PC-9 (cell line): ENCODE data around the gene RAB29. TPM values are rescaled to one million over a fixed set of nuclear protein-coding genes. Genes with fewer than 3 reads are reported as not detected.

Experiments
- BruUV-seq: library from RNA; stranded (reverse); fragments of 400-500 nt; replicated peaks from 2 replicates; lab custom pipeline; 2021; lab: Mats Ljungman, UMichigan
- CTCF ChIA-PET: fragments of 300-600 bp; sonication (Branson Sonifier 250); formaldehyde crosslinking; loops from one replicate; lab custom pipeline; 2022; ENCODE audit warnings: antibody characterized with exemption; lab: Charles Lee
- POLR2A ChIA-PET: fragments of 300-600 bp; sonication (Branson Sonifier 250); formaldehyde crosslinking; loops from one replicate; lab custom pipeline; 2022; ENCODE audit warnings: antibody characterized with exemption; ENCODE audit not compliant: unreplicated experiment; lab: Charles Lee
- DNase-seq, 2 experiments: peaks; one replicate each; pipeline versions ENCODE4 v3.0.0 to v3.0.0-alpha.2; 2015 to 2022; ENCODE audit warnings: mixed read lengths in 1 of 2
- H2AFZ ChIP-seq: fragments of 200-600 bp; sonication (generic); 2 replicates; pipeline ENCODE4 v1.8.1; 2017; ENCODE audit warnings: antibody characterized with exemption
- H3F3A ChIP-seq: fragments of 200-600 bp; sonication (generic); 2 replicates; pipeline ENCODE4 v1.8.1; 2017; ENCODE audit warnings: antibody characterized with exemption, mild to moderate bottlenecking, low read depth; ENCODE audit not compliant: insufficient read depth
- H3K27ac ChIP-seq: fragments of 200-600 bp; sonication (generic); 2 replicates; pipeline ENCODE4 v1.6.1; 2016; ENCODE audit warnings: mixed run types
- H3K27me3 ChIP-seq: fragments of 200-600 bp; sonication (generic); 2 replicates; pipeline ENCODE4 v1.6.1; 2016; ENCODE audit warnings: low read depth, mixed run types; ENCODE audit not compliant: insufficient read depth
- H3K36me3 ChIP-seq: fragments of 200-600 bp; sonication (generic); 2 replicates; pipeline ENCODE4 v1.6.1; 2016; ENCODE audit warnings: low read depth, mixed run types
- H3K4me1 ChIP-seq: fragments of 200-600 bp; sonication (generic); replicated peaks from 2 replicates; pipeline ENCODE4 v1.6.1; 2016; ENCODE audit warnings: mixed run types; ENCODE audit not compliant: insufficient read depth
- H3K4me2 ChIP-seq: fragments of 200-600 bp; sonication (generic); 2 replicates; pipeline ENCODE4 v1.6.1; 2017; ENCODE audit warnings: mixed run types
- H3K4me3 ChIP-seq: fragments of 200-600 bp; sonication (generic); 2 replicates; pipeline ENCODE4 v1.6.1; 2016; ENCODE audit warnings: mixed run types
- H3K79me2 ChIP-seq: fragments of 200-600 bp; sonication (generic); 2 replicates; pipeline ENCODE4 v1.6.1; 2017; ENCODE audit warnings: low read depth, mixed run types
- H3K9me2 ChIP-seq: fragments of 200-600 bp; sonication (generic); 2 replicates; pipeline ENCODE4 v1.8.1; 2017; ENCODE audit warnings: mild to moderate bottlenecking; ENCODE audit not compliant: insufficient read depth
- H3K9me3 ChIP-seq: fragments of 200-600 bp; sonication (generic); 2 replicates; pipeline ENCODE4 v1.8.1; 2016; ENCODE audit warnings: low read depth; ENCODE audit not compliant: insufficient read depth
- H4K20me1 ChIP-seq: fragments of 200-600 bp; sonication (generic); 2 replicates; pipeline ENCODE4 v1.8.1; 2017; ENCODE audit not compliant: insufficient read depth
- EZH2 ChIP-seq: fragments of 200-600 bp; sonication (generic); IDR thresholded peaks from 2 replicates; pipeline ENCODE4 v1.8.0; 2017; ENCODE audit warnings: antibody characterized with exemption, low read depth
- intact Hi-C: fragments of 100-400 bp; cut with micrococcal nuclease; formaldehyde crosslinking; loops from one replicate; pipeline ENCODE4 v1.10.0; 2022; ENCODE audit not compliant: unreplicated experiment
- total RNA-seq: library from RNA; stranded (reverse); gene quantifications from 2 replicates; pipeline ENCODE4 v1.2.3, GENCODE V29; 2021
- TF ChIP-seq, protein P1 (sequence below): fragments of 200-600 bp; sonication (generic); conservative IDR thresholded peaks from 2 replicates; pipeline ENCODE4 v1.6.1; 2017; ENCODE audit warnings: mixed run types, antibody characterized with exemption, mild to moderate bottlenecking, moderate library complexity

RAB29 gene
- total RNA-seq, 1 experiment from 2014 or later: 10.4 TPM

DNA sequence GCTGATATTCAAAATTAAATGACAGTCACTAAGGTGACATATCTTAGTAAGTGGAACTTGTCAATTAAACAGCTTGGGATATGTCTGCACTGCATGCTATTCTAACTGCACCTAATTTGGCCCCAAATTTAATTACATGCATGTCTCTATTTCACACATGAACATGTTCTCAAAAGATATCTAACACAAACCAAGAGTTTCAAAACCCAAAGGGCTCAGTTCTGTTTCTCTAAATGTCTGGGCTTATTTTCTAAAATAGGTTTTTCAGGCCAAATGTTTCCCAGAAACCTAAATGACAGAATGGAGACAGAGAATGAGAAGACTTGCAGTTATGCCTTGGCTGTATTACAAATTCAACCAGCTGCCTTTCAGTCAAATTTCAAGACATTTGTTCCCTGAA is 11.3 kb downstream of the RAB29 start:
- H3K79me2 ChIP-seq: no peaks in the 10 kb centered on the region
- H2AFZ ChIP-seq: no peak overlapping the region
- H3K27ac ChIP-seq: no peak overlapping the region
- intact Hi-C loops: no loop called here
- H3K9me2 ChIP-seq: no peaks in the 10 kb centered on the region
- CTCF ChIA-PET: no interaction called here
- H3K4me3 ChIP-seq: no peak overlapping the region
- no peaks in the 10 kb centered on the region for H3K27me3 ChIP-seq
- TF ChIP-seq, protein P1, sequence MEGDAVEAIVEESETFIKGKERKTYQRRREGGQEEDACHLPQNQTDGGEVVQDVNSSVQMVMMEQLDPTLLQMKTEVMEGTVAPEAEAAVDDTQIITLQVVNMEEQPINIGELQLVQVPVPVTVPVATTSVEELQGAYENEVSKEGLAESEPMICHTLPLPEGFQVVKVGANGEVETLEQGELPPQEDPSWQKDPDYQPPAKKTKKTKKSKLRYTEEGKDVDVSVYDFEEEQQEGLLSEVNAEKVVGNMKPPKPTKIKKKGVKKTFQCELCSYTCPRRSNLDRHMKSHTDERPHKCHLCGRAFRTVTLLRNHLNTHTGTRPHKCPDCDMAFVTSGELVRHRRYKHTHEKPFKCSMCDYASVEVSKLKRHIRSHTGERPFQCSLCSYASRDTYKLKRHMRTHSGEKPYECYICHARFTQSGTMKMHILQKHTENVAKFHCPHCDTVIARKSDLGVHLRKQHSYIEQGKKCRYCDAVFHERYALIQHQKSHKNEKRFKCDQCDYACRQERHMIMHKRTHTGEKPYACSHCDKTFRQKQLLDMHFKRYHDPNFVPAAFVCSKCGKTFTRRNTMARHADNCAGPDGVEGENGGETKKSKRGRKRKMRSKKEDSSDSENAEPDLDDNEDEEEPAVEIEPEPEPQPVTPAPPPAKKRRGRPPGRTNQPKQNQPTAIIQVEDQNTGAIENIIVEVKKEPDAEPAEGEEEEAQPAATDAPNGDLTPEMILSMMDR: no peak
- TF ChIP-seq EZH2: no peak
- no peak overlapping the region for H3K4me2 ChIP-seq
- no peak for DNase-seq
- BruUV-seq: no TSS peak
- H3K9me3 ChIP-seq: no peaks in the 10 kb centered on the region
- no peaks in the 10 kb centered on the region for H4K20me1 ChIP-seq
- H3F3A ChIP-seq: no peaks in the 10 kb centered on the region; the same call in 1 of the 2 replicates
- no peaks in the 10 kb centered on the region for H3K36me3 ChIP-seq
- H3K4me1 ChIP-seq: no peaks in the 10 kb centered on the region; the same call in 1 of the 2 replicates
- POLR2A ChIA-PET: no interaction called here

DNA sequence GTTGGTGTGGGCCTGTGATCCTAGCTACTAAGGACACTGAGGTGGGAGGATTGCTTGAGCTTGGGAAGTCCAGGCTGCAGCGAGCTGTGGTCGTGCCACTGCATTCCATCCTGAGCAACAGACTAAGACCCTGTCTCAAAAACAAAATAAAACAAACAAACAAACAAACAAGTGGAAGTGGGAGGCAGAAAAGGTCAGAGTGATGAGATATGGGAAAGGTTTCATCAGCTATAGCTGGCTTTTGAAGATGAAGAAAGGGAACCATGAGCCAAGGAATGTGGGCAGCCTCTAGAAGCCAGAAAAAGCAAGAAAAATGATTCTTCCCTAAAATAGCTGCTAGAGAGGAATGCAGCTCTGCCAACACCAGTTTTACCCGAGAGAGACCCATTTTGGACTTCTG is 14.7 kb downstream of the RAB29 start:
- H3K36me3 ChIP-seq: no peaks in the 10 kb centered on the region
- TF ChIP-seq EZH2: no peak
- TF ChIP-seq, protein P1: no peak
- POLR2A ChIA-PET: no interaction called here

DNA sequence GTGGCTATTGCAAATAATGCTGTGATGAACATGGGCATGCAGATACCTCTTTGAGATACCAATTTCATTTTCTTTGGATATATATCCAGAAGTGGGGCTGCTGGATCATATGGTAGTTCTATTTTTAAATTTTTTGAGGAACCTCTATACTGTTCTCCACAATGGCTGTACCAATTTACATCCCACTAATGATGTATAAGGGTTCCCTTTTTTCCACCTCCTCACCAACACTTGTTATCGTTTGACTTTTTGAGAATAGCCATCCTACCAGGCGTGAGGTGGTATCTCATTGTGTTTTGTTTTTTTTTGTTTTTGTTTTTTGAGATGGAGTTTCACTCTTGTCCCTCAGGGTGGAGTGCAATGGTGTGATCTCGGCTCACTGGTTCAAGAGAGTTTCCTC is 18.7 kb downstream of the RAB29 start:
- DNase-seq: no peak
- no peaks in the 10 kb centered on the region for H3K36me3 ChIP-seq
- no peaks in the 10 kb centered on the region for H3F3A ChIP-seq
- H3K9me3 ChIP-seq: no peaks in the 10 kb centered on the region
- TF ChIP-seq EZH2: no peak
- TF ChIP-seq, protein P1: no peak
- H3K4me1 ChIP-seq: no peaks in the 10 kb centered on the region
- no peak overlapping the region for H2AFZ ChIP-seq
- H3K9me2 ChIP-seq: no peaks in the 10 kb centered on the region
- POLR2A ChIA-PET: no interaction called here
- no peaks in the 10 kb centered on the region for H3K79me2 ChIP-seq
- BruUV-seq: no TSS peak
- H3K27me3 ChIP-seq: no peaks in the 10 kb centered on the region
- H3K4me2 ChIP-seq: no peak overlapping the region
- intact Hi-C loops: no loop called here
- no peak overlapping the region for H3K27ac ChIP-seq
- no peak overlapping the region for H3K4me3 ChIP-seq
- no peaks in the 10 kb centered on the region for H4K20me1 ChIP-seq
- CTCF ChIA-PET: no interaction called here

More for the DNA sequence above, 14.7 kb downstream of the RAB29 start:
- Histone ChIP-seq H3K9me3 (no peaks in the 10 kb centered on the region), H3K9me2 (no peaks in the 10 kb centered on the region), H3K4me2 (no peak overlapping the region), H3K27ac (no peak overlapping the region), H3F3A (no peaks in the 10 kb centered on the region), H3K79me2 (no peaks in the 10 kb centered on the region), H3K4me3 (no peak overlapping the region), H2AFZ (no peak overlapping the region), H4K20me1 (no peaks in the 10 kb centered on the region), H3K4me1 (no peaks in the 10 kb centered on the region), H3K27me3 (no peaks in the 10 kb centered on the region)
- intact Hi-C loops: no loop called here
- no peak for DNase-seq
- CTCF ChIA-PET: no interaction called here
- no TSS peak for BruUV-seq
